NCI-H82 (cell line): Measurements from ENCODE around the gene ZNF80.
A peak's percentile ranks its signal among the peaks of the same experiment; 100 is the strongest.

Source experiments
- DNase-seq: peaks from one replicate; lab custom pipeline; 2025; lab: John Stamatoyannopoulos, UW

The ZNF80 gene

GRCh38 chr3:114218578-114219185 is 18.7 kb downstream of the ZNF80 start:
- no peak for DNase-seq

- DNase-seq, result no peak
Measured at GRCh38 chr3:114218006-114218405, 19.4 kb downstream of the ZNF80 start.

- no peak for DNase-seq
Measured at GRCh38 chr3:114217266-114217665, 20.1 kb downstream of the ZNF80 start.

- no peak for DNase-seq
Measured at GRCh38 chr3:114216186-114216970, 21.0 kb downstream of the ZNF80 start.

GRCh38 chr3:114214542-114215341 is 22.6 kb downstream of the ZNF80 start:
- no peak for DNase-seq

GRCh38 chr3:114213627-114214541 is 23.5 kb downstream of the ZNF80 start:
- DNase-seq, result peak; percentile 30

- DNase-seq, result no peak
Measured at GRCh38 chr3:114213292-114213626, 24.1 kb downstream of the ZNF80 start.

- DNase-seq, result no peak
Measured at GRCh38 chr3:114212646-114213045, 24.7 kb downstream of the ZNF80 start.

- no peak for DNase-seq
Measured at GRCh38 chr3:114207768-114208167, 29.6 kb downstream of the ZNF80 start.

GRCh38 chr3:114206342-114206741 is 31.0 kb downstream of the ZNF80 start:
- DNase-seq, result no peak

- no peak for DNase-seq
Measured at GRCh38 chr3:114205541-114205940, 31.8 kb downstream of the ZNF80 start.

GRCh38 chr3:114194750-114195149 is 42.6 kb downstream of the ZNF80 start:
- no peak for DNase-seq

GRCh38 chr3:114192136-114192535 is 45.2 kb downstream of the ZNF80 start:
- DNase-seq, result no peak

- no peak for DNase-seq
Measured at GRCh38 chr3:114186501-114186900, 50.9 kb downstream of the ZNF80 start.
